Heart right ventricle (tissue), 16 donors: ENCODE measurements around the gene CADPS2. TPM values are rescaled to one million over a fixed set of nuclear protein-coding genes. Genes with fewer than 3 reads are reported as not detected.

ENCODE experiments used
- ATAC-seq, 8 donors: fragments of 200-7000 bp; cut with Tn5 transposase; one replicate each; pipeline ENCODE4 v1.9.1; 2020; ENCODE audit warnings: mild to moderate bottlenecking in 8 of 8, moderate library complexity in 8 of 8, moderate number of reproducible peaks in 1 of 8
- DNase-seq, 2 donors: peaks; one replicate each; pipeline ENCODE4 v3.0.0-alpha.2; 2020
- H3K27ac ChIP-seq, 10 donors: fragments of 200-600 bp; sonication (generic) in 2 of 10; one replicate each; pipeline versions ENCODE4 v1.5.0 to v1.8.0; 2020 to 2022; ENCODE audit warnings: mild to moderate bottlenecking in 3 of 10
- H3K27me3 ChIP-seq, 7 donors: fragments of 200-600 bp; one replicate each; pipeline ENCODE4 v1.8.0; 2021 to 2022; ENCODE audit warnings: mild to moderate bottlenecking in 2 of 7
- H3K36me3 ChIP-seq, 9 donors: fragments of 200-600 bp; sonication (generic) in 1 of 9; one replicate each; pipeline versions ENCODE4 v1.5.0 to v1.8.0; 2020 to 2022; ENCODE audit warnings: mild to moderate bottlenecking in 2 of 9
- H3K4me1 ChIP-seq, 9 donors: fragments of 200-600 bp; sonication (generic) in 1 of 9; one replicate each; pipeline versions ENCODE4 v1.5.0 to v1.8.0; 2020 to 2022; ENCODE audit warnings: mild to moderate bottlenecking in 4 of 9
- H3K4me3 ChIP-seq, 10 donors: fragments of 200-600 bp; sonication (generic) in 2 of 10; one replicate each; pipeline versions ENCODE4 v1.5.0 to v1.8.0; 2020 to 2022; ENCODE audit warnings: mild to moderate bottlenecking in 7 of 10, moderate library complexity in 2 of 10
- H3K9me3 ChIP-seq, 11 donors: fragments of 200-600 bp in 10 of 11; sonication (generic) in 2 of 11; one replicate each; pipeline versions ENCODE4 v1.5.0 to v1.8.0; 2013 to 2022; ENCODE audit warnings: mild to moderate bottlenecking in 2 of 11, control low read depth in 1 of 11, moderate library complexity in 1 of 11
- WGBS, 2 donors: extraction: QIAGEN DNeasy Blood & Tissue Kit; methylation state at CpG; one replicate each; pipeline ENCODE4 v1.1.7; 2013; ENCODE audit warnings: inconsistent platforms in 1 of 2; 5-methylcytosine and 5-hydroxymethylcytosine counted together
- intact Hi-C, 10 donors: fragments of 100-400 bp; cut with DNase I; formaldehyde crosslinking; loops; one replicate each; pipeline versions ENCODE4 v1.11.1 to v1.14.2; 2022
- polyA plus RNA-seq, 2 donors: library from polyadenylated mRNA; stranded (reverse); fragments of 200-250 nt; gene quantifications; one replicate each; pipeline ENCODE4 v1.2.3, GENCODE V29; 2013
- total RNA-seq, 10 donors: library from RNA; stranded (reverse); fragmentation: NEBNext Ultra II Directional in 3 of 10; extraction: Animal tissue kit (Norgen Biotek cat#: 25700) in 3 of 10; gene quantifications; one replicate each; pipeline versions ENCODE4 v1.2.1 to v1.2.4, GENCODE V29; 2021 to 2023
- TF ChIP-seq, protein P1 (sequence below), 9 donors: fragments of 200-600 bp; sonication (generic) in 2 of 9; IDR thresholded peaks; one replicate each; pipeline versions ENCODE4 v1.5.0 to v1.8.0; 2021 to 2022; ENCODE audit warnings: antibody characterized with exemption in 9 of 9, mild to moderate bottlenecking in 5 of 9, moderate library complexity in 1 of 9
- donor health status: Arrhythmogenic right ventricular cardiomyopathy.
- donor health status: ischemic (EF 13 %, LVEDD 7.1; RV severe dilation, severe dysfunction).
- donor health status: healthy with polysubstance abuse.
- donor health status: DM: no; HTN: yes; CAD: no.
- donor health status: DM: no; HTN: no; CAD: no.
- donor health status: ischemic (EF 25% LVEDD 6.9; RV normal size, moderate dysfunction).
- donor health status: ischemic (EF 25% LVEDD 5.7; RV mildly dilated, moderate dysfunction).
- donor health status: healthy.
- donor health status: DM: yes; HTN: yes; CAD: no.
- donor health status: Ischemic cardiomyopathy.
- donor health status: ischemic (EF 35%, LVEDD 5.7; RV mildly dilated, moderate dysfunction).
- donor health status: nonischemic (EF 11% LVEDD 7.7; RV severe dilation, severe dysfunction).
- donor health status: DM: yes; HTN: yes; CAD: no.
- donor health status: PGD.
- donor health status: ischemic (EF 29% LVEDD 5.4; RV normal size, mild dysfunction).
- donor health status: nonischemic (EF 23%, LVEDD 6.1; RV moderate dilation, normal function).

The CADPS2 gene
- total and polyA plus RNA-seq, 12 donors: 3.6 to 25.7 (median 6.6) TPM

DNA sequence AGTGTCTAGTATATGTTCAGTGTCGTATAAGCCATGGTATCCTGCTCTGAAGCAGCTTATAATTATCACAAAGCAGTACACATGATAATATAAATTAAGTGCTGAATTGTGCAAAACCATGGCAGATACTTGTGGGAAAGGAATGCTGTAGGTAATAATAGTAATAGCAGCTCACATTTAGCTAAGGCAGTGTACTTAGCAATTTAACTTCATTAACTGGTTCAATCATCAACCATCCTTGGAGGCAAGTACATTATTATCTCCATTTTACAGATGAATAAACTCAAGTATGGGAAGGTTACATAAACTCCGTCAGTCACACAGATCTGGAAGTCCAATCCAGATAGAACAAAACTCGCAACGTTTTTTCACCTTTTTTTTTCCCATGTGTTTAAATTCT is 161.9 kb downstream of the CADPS2 start:
- TF ChIP-seq, protein P1, sequence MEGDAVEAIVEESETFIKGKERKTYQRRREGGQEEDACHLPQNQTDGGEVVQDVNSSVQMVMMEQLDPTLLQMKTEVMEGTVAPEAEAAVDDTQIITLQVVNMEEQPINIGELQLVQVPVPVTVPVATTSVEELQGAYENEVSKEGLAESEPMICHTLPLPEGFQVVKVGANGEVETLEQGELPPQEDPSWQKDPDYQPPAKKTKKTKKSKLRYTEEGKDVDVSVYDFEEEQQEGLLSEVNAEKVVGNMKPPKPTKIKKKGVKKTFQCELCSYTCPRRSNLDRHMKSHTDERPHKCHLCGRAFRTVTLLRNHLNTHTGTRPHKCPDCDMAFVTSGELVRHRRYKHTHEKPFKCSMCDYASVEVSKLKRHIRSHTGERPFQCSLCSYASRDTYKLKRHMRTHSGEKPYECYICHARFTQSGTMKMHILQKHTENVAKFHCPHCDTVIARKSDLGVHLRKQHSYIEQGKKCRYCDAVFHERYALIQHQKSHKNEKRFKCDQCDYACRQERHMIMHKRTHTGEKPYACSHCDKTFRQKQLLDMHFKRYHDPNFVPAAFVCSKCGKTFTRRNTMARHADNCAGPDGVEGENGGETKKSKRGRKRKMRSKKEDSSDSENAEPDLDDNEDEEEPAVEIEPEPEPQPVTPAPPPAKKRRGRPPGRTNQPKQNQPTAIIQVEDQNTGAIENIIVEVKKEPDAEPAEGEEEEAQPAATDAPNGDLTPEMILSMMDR (IDR thresholded peaks at IDR 0.05): no peak
- intact Hi-C loops: no loop called here
- H3K4me1 ChIP-seq: no peaks in the 10 kb centered on the region
- H3K27me3 ChIP-seq: no peaks in the 10 kb centered on the region
- WGBS, 2 donors: 87% methylated on average over 4 of the region's 4 CpGs
- H3K4me3 ChIP-seq: no peak overlapping the region
- ATAC-seq (no peak), DNase-seq (no peak)
- peaks cover 0 to 12% (median 0%) of the 10 kb centered on the region in 11 donors for H3K9me3 ChIP-seq
- no peak overlapping the region for H3K27ac ChIP-seq
- H3K36me3 ChIP-seq: no peaks in the 10 kb centered on the region

DNA sequence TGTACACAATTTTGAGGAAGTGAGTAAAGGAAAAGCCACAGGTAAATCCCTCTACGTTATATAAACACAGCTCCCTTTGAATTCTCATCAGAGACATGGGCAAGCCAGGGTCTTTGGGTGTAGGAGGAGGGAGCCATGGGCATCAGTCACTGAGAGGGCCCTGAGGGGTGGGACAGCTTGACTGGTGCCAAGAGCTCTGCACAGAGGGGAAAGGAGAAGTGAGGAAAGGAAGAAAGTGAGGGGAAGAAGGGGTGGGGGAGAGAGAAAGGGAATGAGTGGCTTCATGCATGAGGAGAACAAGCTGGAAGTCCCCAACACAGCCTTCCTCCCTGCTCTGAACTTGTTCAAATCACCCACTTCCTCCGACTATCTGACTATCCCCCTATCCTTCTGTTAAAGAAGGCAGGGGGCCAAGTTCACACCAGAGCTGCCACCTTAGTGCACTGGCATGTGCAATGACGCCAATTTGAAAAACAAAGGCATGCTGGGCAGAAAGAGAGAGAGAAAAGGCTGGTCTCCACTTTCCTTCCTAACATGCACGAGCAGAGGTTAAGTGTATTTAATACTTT is 167.2 kb downstream of the CADPS2 start:
- DNase-seq: no peak
- H3K27ac ChIP-seq: no peak overlapping the region
- no peak overlapping the region for H3K4me3 ChIP-seq
- peaks cover 0 to 8% (median 0%) of the 10 kb centered on the region in 11 donors for H3K9me3 ChIP-seq
- ATAC-seq: no peak
- H3K36me3 ChIP-seq: no peaks in the 10 kb centered on the region
- TF ChIP-seq, protein P1 (IDR thresholded peaks at IDR 0.05): no peak
- intact Hi-C loops: no loop called here
- peaks cover 0 to 5% (median 0%) of the 10 kb centered on the region in 9 donors for H3K4me1 ChIP-seq
- no peaks in the 10 kb centered on the region for H3K27me3 ChIP-seq
- 70 to 73% methylated on average over 4 of the region's 4 CpGs for WGBS, 2 donors

DNA sequence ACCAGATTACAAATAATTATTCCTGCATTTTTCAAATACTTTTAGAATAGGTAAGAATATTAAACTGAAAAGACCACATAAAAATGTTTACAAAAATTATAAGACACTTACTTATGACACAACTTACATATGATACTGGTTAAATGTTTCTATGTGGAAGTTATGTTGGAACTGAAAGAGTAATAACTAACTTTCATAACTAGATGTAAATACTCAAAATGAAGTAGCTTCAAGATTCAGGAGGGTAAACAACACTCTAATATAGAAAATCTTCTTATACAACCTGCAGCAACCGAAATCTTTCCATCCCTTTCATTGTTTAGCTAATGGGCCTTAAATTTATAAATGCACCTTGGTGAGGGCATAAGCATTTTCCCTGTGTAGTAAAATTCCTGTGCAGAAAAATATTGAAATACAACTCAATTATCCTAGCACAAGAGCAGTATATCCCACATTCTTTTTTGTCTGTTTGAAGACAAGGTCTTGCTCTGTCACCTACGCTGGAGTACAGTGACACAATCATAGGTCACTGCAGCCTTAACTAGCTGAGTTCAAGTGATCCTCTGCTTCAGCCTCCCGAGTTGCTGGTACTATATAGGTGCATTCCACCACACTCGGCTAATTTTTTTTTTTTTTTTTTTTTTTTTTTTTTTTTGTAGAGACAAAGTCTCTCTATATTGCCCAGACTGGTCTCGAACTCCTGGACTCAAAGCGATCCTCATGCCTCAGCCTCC is 168.7 kb downstream of the CADPS2 start:
- no peak for DNase-seq
- no peak overlapping the region for H3K27ac ChIP-seq
- TF ChIP-seq, protein P1 (IDR thresholded peaks at IDR 0.05): no peak
- no peaks in the 10 kb centered on the region for H3K27me3 ChIP-seq
- H3K4me3 ChIP-seq: no peak overlapping the region
- peaks cover 0 to 5% (median 0%) of the 10 kb centered on the region in 9 donors for H3K4me1 ChIP-seq
- H3K36me3 ChIP-seq: no peaks in the 10 kb centered on the region
- ATAC-seq: no peak
- intact Hi-C loops: no loop called here
- H3K9me3 ChIP-seq: no peaks in the 10 kb centered on the region
- WGBS, 2 donors: 92 to 94% methylated on average over 6 of the region's 6 CpGs

DNA sequence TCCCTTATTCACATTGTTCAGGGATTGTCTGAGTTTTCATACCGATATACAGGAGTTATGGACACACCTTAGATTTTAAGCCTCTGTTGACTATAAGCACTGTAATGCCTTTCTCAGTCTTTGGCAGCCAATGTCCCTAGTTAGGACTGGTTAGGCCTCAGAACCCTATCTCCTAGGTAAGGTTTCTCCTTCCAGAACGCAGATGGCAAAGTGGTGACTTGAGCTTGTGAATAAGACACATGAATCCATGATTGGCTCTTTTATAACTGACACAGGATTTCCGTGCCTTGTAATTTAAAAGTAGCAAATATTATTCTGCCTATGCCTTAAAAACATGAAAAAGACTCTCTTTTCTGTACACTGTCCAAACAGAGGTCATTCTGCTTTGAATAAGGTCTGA is 171.1 kb downstream of the CADPS2 start:
- Histone ChIP-seq H3K27ac (no peak overlapping the region), H3K27me3 (no peaks in the 10 kb centered on the region), H3K9me3 (no peaks in the 10 kb centered on the region), H3K4me3 (no peak overlapping the region), H3K36me3 (no peaks in the 10 kb centered on the region), H3K4me1 (peaks cover 0 to 5% (median 0%) of the 10 kb centered on the region in 9 donors)
- intact Hi-C loops: no loop called here
- TF ChIP-seq, protein P1 (IDR thresholded peaks at IDR 0.05): no peak
- DNase-seq: no peak
- 92 to 93% methylated on average over 3 of the region's 3 CpGs for WGBS, 2 donors
- ATAC-seq: no peak
